Right ventricle myocardium inferior (tissue), 1 donor: ENCODE data around the gene MYH9. TPM values are rescaled to one million over a fixed set of nuclear protein-coding genes. Genes with fewer than 3 reads are reported as not detected.
"Not testable (repeated sequence)": the region's sequence is repeated elsewhere in the genome, so short reads cannot be mapped to it uniquely, and the experiment has no call there.

ENCODE experiments used
- ATAC-seq: fragments of 200-7000 bp; cut with Tn5 transposase; one replicate; pipeline ENCODE4 v1.9.1; 2020; ENCODE audit warnings: mild to moderate bottlenecking, moderate library complexity
- DNase-seq: peaks from one replicate; pipeline ENCODE4 v3.0.0; 2021; ENCODE audit errors: missing footprints
- intact Hi-C: fragments of 100-400 bp; cut with DNase I; formaldehyde crosslinking; loops from one replicate; pipeline ENCODE4 v1.11.0; 2022
- total RNA-seq: library from RNA; stranded (reverse); fragmentation: NEBNext Ultra II Directional; extraction: Animal tissue kit (Norgen Biotek cat#: 25700); gene quantifications from one replicate; pipeline ENCODE4 v1.2.1, GENCODE V29; 2021
- donor health status: DM: no; HTN: yes; CAD: no; lungs with severe emphysema.

The MYH9 gene
- total RNA-seq, 1 donor from 2014 or later, result 180 TPM

DNA sequence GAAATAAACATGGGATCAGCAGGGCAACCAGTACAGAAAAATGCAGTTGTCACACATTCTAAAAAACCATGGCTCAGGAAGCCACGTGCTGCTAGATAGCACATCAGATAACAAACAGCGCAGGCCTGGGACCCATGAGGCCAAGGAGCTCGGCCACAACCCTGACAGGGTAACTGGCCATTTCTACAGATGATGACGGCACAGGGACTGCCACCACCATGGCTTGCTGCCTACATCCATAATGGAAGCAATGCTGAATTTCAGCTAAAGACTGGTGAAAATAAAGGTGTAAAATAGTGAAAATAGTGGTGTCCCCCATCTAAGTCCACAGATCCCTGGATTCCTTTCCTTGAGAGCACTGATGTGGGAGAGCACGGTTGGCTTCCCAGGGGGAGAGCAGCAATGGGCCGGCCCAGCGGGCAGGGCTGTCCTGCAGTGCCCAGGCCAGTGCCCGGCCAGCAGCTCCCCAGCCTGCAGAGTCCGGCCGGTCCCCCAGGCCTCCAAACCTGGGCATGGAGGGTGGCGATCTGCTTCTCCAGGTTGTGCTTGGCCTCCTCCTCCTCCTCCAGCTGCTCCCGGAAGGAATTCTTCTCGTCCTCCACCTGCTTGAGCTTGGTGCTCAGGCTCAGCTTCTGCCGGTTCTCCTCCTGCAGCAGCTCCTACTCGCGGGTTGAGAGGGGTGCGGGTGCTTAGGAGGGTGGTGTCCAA is 94.8 kb downstream of the MYH9 start:
- no peak for DNase-seq
- intact Hi-C loops, result no loop called here
- no peak for ATAC-seq

DNA sequence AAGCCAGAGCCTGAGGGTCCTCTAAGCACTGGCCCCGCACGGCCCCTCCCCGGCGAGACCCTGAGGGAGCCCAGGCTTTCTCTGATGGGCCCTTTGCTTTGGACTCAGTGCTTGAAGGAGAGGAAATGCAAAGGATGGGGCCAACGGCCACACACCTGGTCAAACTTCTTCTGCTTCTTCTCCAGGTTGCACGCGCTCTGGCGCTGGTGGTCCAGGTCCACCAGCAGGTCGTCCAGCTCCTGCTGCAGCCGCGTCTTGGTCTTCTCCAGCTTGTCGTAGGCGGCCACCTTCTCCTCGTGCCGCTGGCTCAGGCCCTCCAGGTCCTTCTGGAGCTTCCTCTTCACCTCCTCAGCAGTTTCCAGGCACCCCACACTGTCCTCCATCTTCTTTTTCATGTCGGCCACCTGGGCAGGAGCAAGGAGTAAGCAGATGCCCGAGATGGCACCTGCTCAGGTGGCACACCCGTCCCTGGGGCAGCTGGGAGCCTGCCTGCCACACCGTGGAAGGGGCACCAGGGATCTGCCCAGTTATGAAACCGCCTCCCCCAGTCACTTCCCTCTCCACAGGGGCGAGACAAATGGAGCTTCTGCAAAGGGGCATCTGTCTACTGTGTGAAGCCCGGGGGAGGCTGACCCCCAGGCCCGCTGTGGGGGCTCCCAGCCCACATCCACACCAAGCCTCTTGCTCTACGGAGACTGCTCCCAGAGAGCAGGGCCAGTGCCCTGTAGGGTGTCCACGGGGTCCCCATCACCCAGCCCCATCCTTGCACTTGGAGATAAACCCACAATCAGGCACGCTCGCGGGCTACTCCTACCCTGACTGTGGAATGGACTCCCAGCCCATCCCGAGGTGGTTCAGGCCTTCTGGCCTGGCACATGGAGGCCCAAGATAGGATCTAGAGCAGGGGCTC is 95.7 kb downstream of the MYH9 start:
- no peak for DNase-seq
- ATAC-seq, result no peak
- intact Hi-C loops, result no loop called here

DNA sequence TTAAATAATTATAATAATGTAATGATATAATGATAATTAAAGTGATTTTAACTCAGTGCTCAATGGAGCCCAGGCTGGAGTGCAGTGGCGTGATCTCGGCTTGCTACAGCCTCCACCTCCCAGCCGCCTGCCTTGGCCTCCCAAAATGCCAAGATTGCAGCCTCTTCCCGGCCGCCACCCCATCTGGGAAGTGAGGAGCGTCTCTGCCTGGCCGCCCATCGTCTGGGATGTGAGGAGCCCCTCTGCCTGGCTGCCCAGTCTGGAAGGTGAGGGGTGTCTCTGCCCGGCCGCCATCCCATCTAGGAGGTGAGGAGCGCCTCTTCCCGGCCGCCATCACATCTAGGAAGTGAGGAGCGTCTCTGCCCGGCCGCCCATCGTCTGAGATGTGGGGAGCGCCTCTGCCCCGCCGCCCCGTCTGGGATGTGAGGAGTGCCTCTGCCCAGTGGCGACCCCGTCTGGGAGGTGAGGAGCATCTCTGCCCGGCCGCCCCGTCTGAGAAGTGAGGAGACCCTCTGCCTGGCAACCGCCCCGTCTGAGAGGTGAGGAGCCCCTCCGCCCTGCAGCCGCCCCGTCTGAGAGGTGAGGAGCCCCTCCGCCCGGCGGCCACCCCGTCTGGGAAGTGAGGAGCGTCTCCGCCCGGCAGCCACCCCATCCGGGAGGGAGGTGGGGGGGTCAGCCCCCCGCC is 97.2 kb downstream of the MYH9 start:
- ATAC-seq, intact Hi-C loops: not testable (repeated sequence)
- peak; percentile 22 for DNase-seq

DNA sequence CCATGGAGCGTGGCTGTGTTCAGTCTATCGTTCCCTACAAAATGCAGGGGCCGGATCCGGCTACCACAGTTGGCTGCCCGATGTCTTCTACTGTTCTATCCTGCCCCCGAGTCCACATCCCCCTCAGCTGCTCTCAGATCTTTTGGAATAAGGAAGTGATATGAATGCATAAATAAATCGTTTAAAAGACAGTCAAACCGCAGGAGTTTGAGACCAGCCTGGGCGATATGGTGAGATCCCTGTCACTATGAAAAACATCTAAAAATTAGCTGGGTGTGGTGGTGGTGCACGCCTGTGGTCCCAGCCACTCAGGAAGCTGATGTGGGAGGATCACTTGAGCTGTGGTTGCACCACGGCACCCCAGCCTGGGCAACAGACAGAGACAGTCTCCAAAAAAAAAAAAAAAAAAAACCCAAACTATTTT is 97.8 kb downstream of the MYH9 start:
- DNase-seq, result peak; percentile 15
- intact Hi-C loops, ATAC-seq: not testable (repeated sequence)

DNA sequence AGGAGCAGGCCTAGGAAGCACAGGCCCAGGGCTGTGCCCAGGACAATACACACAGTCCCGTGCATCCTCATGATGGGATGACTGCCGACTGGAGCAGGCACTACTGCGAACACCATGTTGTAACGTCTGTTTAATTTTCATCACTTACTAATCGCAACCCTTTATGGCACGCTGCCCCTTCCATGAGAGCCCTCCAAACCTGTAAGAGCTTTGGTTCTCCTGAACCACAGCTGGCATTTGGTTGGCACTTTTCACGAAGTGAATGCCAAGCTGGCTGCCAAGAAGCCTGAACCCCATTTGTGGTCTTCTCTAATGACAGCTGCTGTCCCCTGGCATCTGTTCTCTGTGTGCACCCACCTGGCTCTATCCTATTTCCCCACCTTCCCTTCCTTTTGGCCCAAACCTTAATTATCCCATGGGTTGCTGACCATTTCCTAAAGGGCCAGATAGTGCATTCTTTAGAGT is 98.3 kb downstream of the MYH9 start:
- ATAC-seq (no peak), DNase-seq (peak; percentile 9)
- intact Hi-C loops, result no loop called here

DNA sequence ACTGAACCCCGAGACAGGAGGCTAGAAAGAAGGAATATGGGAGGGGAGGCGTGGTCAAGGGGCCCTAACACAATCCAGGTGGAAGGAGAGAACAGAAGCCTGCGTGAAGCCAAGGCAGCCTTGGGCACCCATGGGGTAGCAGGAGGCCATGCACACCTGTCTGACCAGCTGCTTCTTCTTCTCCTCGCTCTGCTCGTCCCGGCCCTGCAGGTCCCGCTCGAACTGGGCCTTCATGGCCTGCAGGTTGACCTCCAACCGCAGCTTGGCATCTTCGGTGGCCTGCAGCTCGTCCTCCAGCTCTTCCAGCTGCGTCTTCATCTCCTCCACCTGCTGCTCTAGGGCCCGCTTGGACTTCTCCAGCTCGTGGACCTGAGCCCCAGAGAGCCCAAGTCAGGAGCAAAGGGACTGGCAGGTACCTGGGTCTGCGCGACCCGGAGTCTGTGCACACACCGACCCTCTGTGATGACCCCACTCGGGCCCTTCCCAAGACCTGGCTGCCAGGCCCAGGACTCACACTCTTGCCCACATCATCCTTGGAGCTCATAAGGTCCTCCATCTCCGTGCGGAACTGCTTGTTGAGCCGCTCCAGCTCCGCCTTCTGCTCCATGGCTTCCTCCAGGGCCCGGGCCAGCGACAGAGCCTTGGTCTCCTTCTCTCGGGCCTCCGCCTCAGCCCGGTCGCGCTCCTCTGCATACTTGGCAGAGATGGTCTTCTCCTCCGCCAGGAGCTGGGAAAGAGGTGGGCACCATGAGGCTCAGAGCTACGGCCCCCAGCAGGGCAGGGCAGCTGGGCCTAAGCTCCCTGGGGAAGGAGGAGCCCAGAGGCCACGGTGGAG is 99.0 kb downstream of the MYH9 start:
- no peak for ATAC-seq
- intact Hi-C loops, result no loop called here

DNA sequence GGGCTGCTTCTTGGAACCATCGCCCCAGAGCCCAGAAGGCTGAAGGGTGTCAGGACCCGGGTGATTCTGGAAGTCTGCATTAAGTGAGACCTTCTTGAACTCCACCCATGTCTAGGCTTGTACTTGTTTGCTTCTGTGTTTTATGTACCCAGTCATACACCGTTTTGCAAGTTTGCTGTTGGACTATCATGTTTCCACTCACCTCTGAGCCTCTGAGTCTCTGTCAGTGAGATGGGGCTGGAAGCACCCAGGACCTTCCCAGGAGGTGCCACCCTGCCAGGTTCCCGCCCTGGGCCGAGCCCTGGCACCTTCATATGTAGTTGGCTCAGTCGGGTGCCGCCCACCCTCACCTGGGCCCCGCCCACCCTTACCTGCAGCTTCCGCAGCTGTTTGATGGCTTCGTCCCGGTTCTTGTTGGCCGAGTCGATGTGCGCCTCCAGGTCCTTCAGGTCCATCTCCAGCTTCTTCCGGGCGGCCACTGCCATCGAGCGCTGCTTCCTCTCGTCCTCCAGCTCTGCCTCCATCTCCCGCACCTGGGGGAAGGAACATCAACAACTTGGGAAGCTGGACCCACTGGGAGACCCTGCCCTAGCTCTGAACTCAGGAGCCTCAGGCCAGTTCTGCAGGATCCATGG is 99.8 kb downstream of the MYH9 start:
- DNase-seq (no peak), ATAC-seq (no peak)
- intact Hi-C loops, result no loop called here

More for the DNA sequence above, 99.0 kb downstream of the MYH9 start:
- DNase-seq, result no peak

DNA sequence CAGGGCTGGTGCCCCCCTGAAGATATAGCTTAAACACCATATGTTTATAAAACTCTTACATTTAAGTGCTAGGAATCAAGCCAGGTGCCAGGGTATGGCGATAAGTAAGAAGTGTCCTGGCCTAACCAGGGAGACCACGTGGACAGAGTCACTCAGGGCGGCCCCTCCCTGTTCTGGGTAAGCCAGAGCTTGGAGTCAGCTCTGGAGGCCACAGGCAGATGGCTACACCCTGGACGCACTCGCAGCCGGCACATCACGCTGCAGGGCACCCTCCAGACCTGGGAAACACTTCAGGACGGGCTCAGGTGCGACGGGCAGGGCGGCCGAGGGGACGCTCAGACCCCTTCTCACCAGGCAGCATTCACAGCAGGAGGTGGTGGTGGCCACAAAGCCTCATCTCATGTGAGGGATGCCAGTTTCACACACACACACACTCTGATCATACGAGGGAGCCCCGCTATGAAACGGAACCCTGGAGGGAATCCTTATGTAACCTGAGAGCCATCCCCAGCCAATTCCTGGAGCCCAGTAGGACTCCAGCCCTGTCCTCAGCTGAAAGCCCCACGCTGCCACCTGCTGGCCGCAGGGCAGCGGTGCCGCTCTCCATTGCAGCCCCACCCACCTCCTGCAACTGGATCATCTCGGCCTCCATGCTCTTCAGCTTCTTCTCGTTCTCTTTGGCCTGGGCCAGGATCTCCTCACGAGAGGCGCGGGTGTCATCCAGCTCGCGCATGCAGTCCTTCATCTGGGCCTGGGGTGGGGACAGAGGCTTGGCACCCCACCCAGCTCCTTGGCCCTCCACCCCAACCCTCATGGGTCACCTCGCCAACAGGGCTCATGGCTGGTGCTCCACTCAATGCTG is 101.4 kb downstream of the MYH9 start:
- ATAC-seq (peak; percentile 84), DNase-seq (peak; percentile 86)
- intact Hi-C loops, result no loop called here

DNA sequence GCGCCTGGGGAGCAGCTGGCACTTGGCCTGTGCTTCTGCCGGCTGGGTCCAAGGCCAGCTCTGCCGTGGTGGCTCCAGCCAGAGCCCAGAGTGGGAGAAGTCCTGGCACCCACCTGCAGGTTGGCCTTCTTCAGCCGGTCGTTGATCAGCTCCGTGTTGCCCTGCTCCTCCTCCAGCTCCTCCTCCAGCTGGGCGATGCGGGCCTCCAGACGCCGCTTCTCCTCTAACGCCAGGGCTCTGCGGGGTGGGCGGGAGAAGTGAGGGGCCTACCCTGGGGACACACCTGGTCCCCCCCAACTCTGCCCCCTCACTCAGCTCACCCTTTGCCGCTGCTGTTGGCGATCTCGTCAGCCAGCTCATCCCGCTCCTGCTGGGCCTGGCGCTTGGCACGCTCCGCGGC is 102.2 kb downstream of the MYH9 start:
- ATAC-seq, result no peak
- intact Hi-C loops, result no loop called here
- DNase-seq, result no peak

DNA sequence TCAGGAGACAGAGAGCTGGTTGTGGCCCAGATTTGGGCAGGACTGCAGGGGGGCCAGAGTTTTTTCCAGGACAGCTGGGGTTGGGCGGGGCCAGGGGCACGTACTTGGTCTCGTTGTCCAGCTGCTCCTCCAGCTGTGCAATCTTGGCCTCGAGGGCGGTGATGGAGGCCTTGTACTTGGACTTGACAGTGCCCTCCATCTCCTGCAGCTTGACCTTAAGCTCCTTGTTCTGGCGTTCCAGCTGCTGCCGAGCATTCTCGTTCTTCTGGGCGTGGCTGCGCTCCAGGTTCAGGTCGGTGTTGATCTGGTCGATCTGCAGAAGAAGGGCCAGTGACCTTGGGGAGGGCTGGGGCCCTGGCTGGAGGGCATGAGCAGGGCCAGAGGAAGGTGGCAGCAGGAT is 102.8 kb downstream of the MYH9 start:
- intact Hi-C loops, result no loop called here
- DNase-seq (no peak), ATAC-seq (peak; percentile 21)

DNA sequence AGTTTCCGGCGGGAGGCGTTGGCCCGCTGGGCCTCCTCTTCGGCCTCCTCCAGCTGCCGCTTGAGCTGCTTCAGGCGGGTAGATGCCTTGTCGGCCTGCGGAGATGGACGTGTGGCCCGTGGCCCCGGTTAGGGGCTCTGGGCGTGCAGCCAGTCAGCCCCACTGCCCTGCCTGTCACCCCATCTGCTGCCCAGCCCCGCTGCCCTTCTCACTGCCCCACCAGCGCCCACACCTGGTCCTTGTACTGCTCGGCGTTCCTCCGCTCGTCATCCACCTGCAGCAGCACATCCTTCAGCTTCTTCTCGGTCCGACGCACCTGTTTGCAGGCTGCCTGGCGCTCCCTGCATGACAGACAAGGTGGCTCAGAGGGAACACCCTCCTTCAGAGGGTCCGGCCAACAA is 103.6 kb downstream of the MYH9 start:
- DNase-seq, result no peak
- intact Hi-C loops, result no loop called here

DNA sequence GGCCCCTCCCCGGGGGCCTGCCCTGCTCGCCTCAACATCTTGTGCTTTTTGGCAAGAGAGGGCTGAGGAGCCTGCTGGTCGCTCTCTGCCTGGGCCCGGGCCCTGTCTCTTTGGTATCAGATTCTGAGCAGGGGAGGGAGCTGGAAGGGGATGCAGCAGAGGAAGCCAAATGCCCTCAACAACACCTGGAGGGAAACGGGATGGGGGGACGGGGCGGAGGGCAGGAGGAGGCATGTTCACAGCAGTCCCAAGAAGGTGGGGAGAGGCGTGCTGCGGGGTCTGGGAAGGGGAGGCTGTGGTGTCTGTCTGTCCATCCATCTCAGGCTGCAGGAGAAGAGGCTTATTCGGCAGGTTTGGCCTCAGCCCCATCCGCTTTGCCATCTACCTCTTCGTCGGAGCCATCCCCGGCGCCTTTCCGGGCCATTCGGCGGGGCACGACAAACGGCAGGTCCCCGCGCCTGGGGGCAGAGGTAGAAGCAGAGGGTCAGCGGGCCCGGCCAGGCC is 105.4 kb downstream of the MYH9 start:
- ATAC-seq (peak; percentile 5), DNase-seq (no peak)
- intact Hi-C loops, result no loop called here

More for the DNA sequence above, 103.6 kb downstream of the MYH9 start:
- no peak for ATAC-seq

DNA sequence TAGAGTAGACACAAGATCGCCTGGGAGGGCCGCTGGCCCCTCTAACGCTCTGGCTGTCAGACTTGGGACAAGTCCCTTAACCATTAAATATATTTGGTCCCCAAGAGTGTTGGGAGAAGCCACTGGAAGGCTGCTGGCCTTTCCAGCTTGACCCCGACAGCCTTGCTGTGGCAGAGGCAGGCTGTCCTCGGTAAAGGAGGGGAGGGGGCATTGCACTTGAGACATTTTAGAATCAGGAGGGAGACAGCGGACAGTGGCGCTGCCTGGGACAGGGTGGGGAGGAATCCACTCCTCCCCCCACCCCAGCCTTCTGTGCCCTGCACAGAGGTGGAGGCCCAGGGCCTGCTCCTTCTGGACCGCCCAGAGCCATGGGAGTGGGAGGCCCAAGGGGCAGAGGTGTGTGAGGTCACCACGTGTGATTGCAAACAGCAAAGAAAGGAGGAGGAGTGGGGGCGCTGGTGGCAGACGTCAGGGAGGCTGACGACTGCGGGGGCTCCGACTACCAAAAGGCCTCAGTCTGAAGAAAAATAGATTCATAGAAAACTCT is 105.9 kb downstream of the MYH9 start:
- ATAC-seq (peak; percentile 9), DNase-seq (no peak)
- intact Hi-C loops, result no loop called here

DNA sequence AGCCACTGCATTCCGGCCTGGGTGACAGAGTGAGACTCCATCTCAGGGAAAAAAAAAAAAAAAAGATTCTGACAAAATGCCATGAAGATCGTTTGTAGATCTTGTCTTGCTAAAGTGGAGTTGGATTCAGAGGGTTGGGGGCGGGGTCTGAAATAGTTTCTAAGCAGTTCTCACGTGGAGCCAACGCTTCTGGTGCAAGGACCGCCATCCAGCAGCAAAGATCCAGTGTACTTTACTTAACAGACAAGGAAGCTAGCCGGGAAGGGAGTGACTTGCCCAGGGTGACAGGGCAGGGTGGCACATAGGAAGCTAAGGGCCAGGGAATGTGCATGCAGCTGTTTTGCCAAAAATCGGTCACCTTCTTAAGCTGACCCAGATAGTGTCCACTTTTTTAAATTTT is 107.4 kb downstream of the MYH9 start:
- intact Hi-C loops, result no loop called here
- no peak for DNase-seq
- ATAC-seq, result no peak

DNA sequence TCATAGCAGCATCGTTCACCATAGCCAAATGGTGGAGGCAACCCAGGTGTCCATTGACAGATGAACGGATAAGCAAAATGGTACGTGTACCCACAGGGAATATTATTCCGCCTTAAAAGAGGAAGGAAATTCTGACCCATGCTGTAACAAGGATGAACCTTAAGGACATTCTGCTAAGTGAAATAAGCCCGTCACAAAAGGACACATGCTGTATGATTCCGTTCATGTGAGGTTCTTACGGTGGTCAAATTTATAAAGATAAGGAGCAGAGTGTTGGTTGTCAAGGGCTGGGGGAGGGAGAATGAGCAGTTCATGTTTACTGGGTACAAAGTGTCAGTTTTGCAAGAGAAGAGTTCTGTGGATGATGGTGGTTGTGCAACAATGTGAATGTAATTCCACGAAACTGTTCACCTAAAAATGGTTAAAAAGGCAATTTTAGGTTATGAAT is 108.5 kb downstream of the MYH9 start:
- ATAC-seq (no peak), DNase-seq (no peak)
- intact Hi-C loops, result loop anchor here (5.0 kb wide), 1 partner anchor 82 kb away; no protein-coding TSS in a partner anchor

DNA sequence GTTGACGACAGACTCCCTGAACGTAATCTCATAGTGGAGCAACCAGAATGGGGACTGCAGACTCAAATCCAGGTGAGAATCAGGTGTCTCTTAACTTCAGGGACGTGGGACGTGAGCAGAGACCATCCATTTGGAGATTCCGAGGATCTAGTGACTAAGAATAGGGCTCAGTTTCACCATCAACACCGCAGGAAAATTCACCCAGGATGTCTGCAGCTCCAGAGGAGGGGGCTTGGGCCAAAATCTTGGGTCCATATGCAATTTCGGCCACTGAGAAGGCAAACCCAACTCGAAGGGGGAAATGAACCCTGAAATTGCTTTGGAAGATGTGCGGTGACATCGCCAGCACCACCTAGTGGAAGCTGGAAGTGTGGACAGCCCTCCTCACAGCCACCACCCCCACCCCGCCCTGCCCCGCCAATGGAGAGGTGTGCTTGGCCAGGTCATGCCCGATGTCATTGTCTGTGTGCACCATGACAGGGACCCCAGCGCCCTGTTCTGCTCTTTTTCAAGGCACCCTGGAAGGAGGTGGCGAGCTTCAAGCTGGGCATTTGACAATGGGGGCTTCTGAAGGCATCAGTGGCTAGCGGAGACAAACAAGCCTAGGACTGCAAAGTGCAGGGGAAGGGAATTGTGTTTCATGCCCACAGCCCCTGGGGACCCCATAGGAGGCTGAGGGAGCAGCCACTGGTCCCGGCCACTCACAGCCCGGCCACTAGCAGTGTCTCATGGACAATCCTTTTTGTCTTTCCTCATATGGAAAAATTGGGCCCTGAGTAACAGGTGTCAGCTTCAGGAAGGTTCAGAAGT is 110.1 kb downstream of the MYH9 start:
- ATAC-seq, result peak; percentile 65
- intact Hi-C loops, result loop anchor here (5.0 kb wide), 1 partner anchor 80 kb away; no protein-coding TSS in a partner anchor
- no peak for DNase-seq
